Endothelial cell of umbilical vein (primary cell): ENCODE results near the gene LCN2. TPM values are rescaled to one million over a fixed set of nuclear protein-coding genes. Genes with fewer than 3 reads are reported as not detected.

Experiments
- BruUV-seq: library from RNA; stranded (reverse); fragments of 400-500 nt; replicated peaks from 2 replicates; lab custom pipeline; 2021; lab: Mats Ljungman, UMichigan
- CTCF ChIA-PET: fragments of 300-600, 350-600 bp; sonication (Branson Sonifier 250); formaldehyde crosslinking; loops from one replicate; lab custom pipeline; 2021; ENCODE audit warnings: antibody characterized with exemption, inconsistent platforms; lab: Charles Lee
- POLR2A ChIA-PET: fragments of 300-600, 350-600 bp; sonication (Branson Sonifier 250); formaldehyde crosslinking; loops from one replicate; lab custom pipeline; 2021; ENCODE audit warnings: antibody characterized with exemption, inconsistent platforms; lab: Charles Lee
- DNase-seq: peaks from one replicate; pipeline ENCODE4 v3.0.0-alpha.2; 2011; ENCODE audit warnings: low read depth, low spot score
- FAIRE-seq: peaks from 2 replicates; lab custom pipeline; 2011; peaks lifted over from hg19 to GRCh38; lab: Jason Lieb, UNC
- H2AFZ ChIP-seq: 2 replicates; pipeline ENCODE4 v1.6.0; 2012; ENCODE audit warnings: low read depth, low read length, control low read depth, inconsistent platforms
- H3K27ac ChIP-seq: 2 replicates; pipeline ENCODE4 v1.5.1; 2011; ENCODE audit warnings: low read depth, mild to moderate bottlenecking, control low read depth, low read length, moderate library complexity; ENCODE audit not compliant: insufficient read depth
- H3K27me3 ChIP-seq, 2 experiments: 2 replicates each; pipeline versions ENCODE4 v1.6.0 to v1.6.1; 2011; ENCODE audit warnings: low read length in 2 of 2, mixed read lengths in 1 of 2; ENCODE audit not compliant: control insufficient read depth in 2 of 2, insufficient read depth in 2 of 2
- H3K36me3 ChIP-seq, 2 experiments: 2 replicates in 1 of 2; 3 replicates in 1 of 2; pipeline ENCODE4 v1.5.1; 2011; ENCODE audit warnings: low read length in 2 of 2, mild to moderate bottlenecking in 1 of 2, moderate library complexity in 1 of 2; ENCODE audit not compliant: control insufficient read depth in 2 of 2, insufficient read depth in 2 of 2; ENCODE audit errors: extremely low read depth in 1 of 2
- H3K4me1 ChIP-seq: 3 replicates; pipeline ENCODE4 v1.5.1; 2011; ENCODE audit warnings: mild to moderate bottlenecking, low read length; ENCODE audit not compliant: control insufficient read depth, insufficient read depth; ENCODE audit errors: extremely low read depth
- H3K4me2 ChIP-seq: 2 replicates; pipeline ENCODE4 v1.6.1; 2011; ENCODE audit warnings: low read length, control low read depth, mixed read lengths; ENCODE audit not compliant: insufficient read depth
- H3K4me3 ChIP-seq, 3 experiments: fragments of 200-600 bp in 1 of 3; sonication (generic), shearing (Covaris generic) in 1 of 3; replicated peaks in 1 of 3; 2 replicates each; pipeline ENCODE4 v1.5.1; 2011 to 2016; ENCODE audit warnings: control low read depth in 3 of 3, low read length in 3 of 3, mild to moderate bottlenecking in 2 of 3, inconsistent platforms in 1 of 3, low read depth in 1 of 3, moderate library complexity in 1 of 3; ENCODE audit not compliant: insufficient read depth in 1 of 3
- H3K79me2 ChIP-seq: 2 replicates; pipeline ENCODE4 v1.6.0; 2012; ENCODE audit warnings: low read length, inconsistent platforms; ENCODE audit not compliant: control insufficient read depth, insufficient read depth
- H3K9ac ChIP-seq: replicated peaks from 2 replicates; pipeline ENCODE3; 2011; ENCODE audit warnings: low read length, control low read depth; ENCODE audit not compliant: insufficient read depth; ENCODE audit errors: extremely low read depth
- H3K9me1 ChIP-seq: replicated peaks from 3 replicates; pipeline ENCODE4 v1.6.0; 2011; ENCODE audit warnings: mild to moderate bottlenecking, low read length; ENCODE audit not compliant: control insufficient read depth, insufficient read depth; ENCODE audit errors: extremely low read depth
- H3K9me3 ChIP-seq: replicated peaks from 2 replicates; pipeline ENCODE4 v1.5.1; 2012; ENCODE audit warnings: low read length, inconsistent platforms; ENCODE audit not compliant: control insufficient read depth, insufficient read depth
- H4K20me1 ChIP-seq: replicated peaks from 2 replicates; pipeline ENCODE3; 2011; ENCODE audit warnings: mild to moderate bottlenecking, low read length; ENCODE audit not compliant: control insufficient read depth, insufficient read depth; ENCODE audit errors: extremely low read depth
- CTCF ChIP-seq, 2 donors: IDR thresholded peaks; 1 replicate in 1 of 2; 2 replicates in 1 of 2; pipeline ENCODE4 v1.5.1; 2011; ENCODE audit warnings: low read length in 2 of 2, mild to moderate bottlenecking in 2 of 2, moderate library complexity in 2 of 2, control low read depth in 1 of 2, inconsistent platforms in 1 of 2, low read depth in 1 of 2; ENCODE audit not compliant: insufficient read depth in 1 of 2; ENCODE audit errors: extremely low read depth in 1 of 2
- EZH2 ChIP-seq: IDR thresholded peaks from 2 replicates; pipeline ENCODE4 v1.6.1; 2012; ENCODE audit warnings: borderline replicate concordance, low read depth, mild to moderate bottlenecking, moderate library complexity, low read length, inconsistent platforms; ENCODE audit not compliant: severe bottlenecking
- FOS ChIP-seq: IDR thresholded peaks from 2 replicates; pipeline ENCODE4 v1.6.1; 2011; ENCODE audit warnings: mild to moderate bottlenecking, low read length, moderate library complexity, borderline replicate concordance; ENCODE audit not compliant: insufficient read depth
- GATA2 ChIP-seq: IDR thresholded peaks from 2 replicates; pipeline ENCODE4 v1.7.0; 2011; ENCODE audit warnings: low read depth, mild to moderate bottlenecking, moderate library complexity, mixed read lengths, low read length; ENCODE audit not compliant: insufficient read length, insufficient read depth
- JUN ChIP-seq: IDR thresholded peaks from 2 replicates; pipeline ENCODE4 v1.6.1; 2011; ENCODE audit warnings: borderline replicate concordance, low read depth; ENCODE audit not compliant: insufficient read length, insufficient read depth
- MAX ChIP-seq: IDR thresholded peaks from 2 replicates; pipeline ENCODE4 v1.6.1; 2011; ENCODE audit not compliant: insufficient read depth, insufficient read length
- MYC ChIP-seq: IDR thresholded peaks from one replicate; pipeline ENCODE4 v1.6.1; 2011; ENCODE audit warnings: mild to moderate bottlenecking, low read depth, low read length
- POLR2A ChIP-seq: IDR thresholded peaks from 2 replicates; pipeline ENCODE4 v1.6.1; 2012; ENCODE audit warnings: low read depth, mild to moderate bottlenecking, control low read depth, low read length
- POLR2AphosphoS5 ChIP-seq: IDR thresholded peaks from 2 replicates; pipeline ENCODE4 v1.6.1; 2012; ENCODE audit warnings: low read depth, mild to moderate bottlenecking, control low read depth, low read length, moderate library complexity; ENCODE audit not compliant: insufficient read depth
- dilution Hi-C: fragments of 300-500 bp; cut with MboI; formaldehyde crosslinking; loops from one replicate; pipeline ENCODE4 v1.15.0; 2019; ENCODE audit warnings: low sequenced_read_pairs; ENCODE audit not compliant: extremely low pct_ligation_motif_present
- intact Hi-C: fragments of 100-400 bp; cut with micrococcal nuclease; formaldehyde crosslinking; loops from one replicate; pipeline ENCODE4 v1.10.0; 2022
- polyA plus RNA-seq, 4 experiments: library from polyadenylated mRNA; depleted of rRNA in 3 of 4; stranded (reverse) in 3 of 4; unstranded in 1 of 4; fragments of >200 nt; gene quantifications; 2 replicates each; pipeline versions ENCODE4 v1.2.1 to v1.2.3, GENCODE V29; 2011 to 2012; ENCODE audit warnings: missing spikeins in 1 of 4
- total RNA-seq: library from RNA; stranded (reverse); gene quantifications from 2 replicates; pipeline ENCODE4 v1.2.3, GENCODE V29; 2021

LCN2 gene
- total and polyA plus RNA-seq, 2 donors (not counting 3 experiments of a cell fraction or from before 2014, with no cell fraction given), result not detected

DNA sequence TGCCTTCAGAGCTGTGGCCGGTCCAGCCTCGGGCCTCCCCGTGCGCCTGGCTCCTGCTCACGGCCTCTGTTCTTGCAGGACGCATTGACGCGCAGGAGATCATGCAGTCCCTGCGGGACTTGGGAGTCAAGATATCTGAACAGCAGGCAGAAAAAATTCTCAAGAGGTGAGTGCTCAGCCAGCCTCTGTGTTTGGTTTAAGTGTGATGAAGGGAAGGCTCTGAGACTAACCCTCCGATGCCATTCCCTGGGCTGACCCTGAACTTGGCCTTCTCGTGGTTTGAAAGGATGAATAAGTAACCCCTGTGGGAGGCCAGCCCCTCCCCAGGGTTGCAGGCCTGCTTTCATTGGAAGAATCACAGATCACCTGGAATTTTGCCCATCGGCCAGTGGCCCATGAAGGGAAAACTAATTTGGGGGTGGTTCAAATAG lies 48.0 kb upstream of the LCN2 start:
- TF ChIP-seq CTCF (IDR thresholded peaks at IDR 0.05; ENCODE audit: extremely low read depth in 1 of 2, insufficient read depth in 1 of 2, low read depth in 1 of 2, low read length in 2 of 2) (no peak), MAX (no peak), FOS (no peak), EZH2 (no peak), MYC (no peak), GATA2 (no peak), JUN (no peak), POLR2A (no peak), POLR2AphosphoS5 (no peak)
- Histone ChIP-seq H3K27me3 (no peaks in the 10 kb centered on the region), H3K27ac (no peak overlapping the region), H3K9me3 (no peaks in the 10 kb centered on the region), H3K9ac (no peak overlapping the region), H3K79me2 (peaks cover 32% of the 10 kb centered on the region), H2AFZ (no peak overlapping the region), H3K36me3 (peaks cover 11 to 33% of the 10 kb centered on the region in 2 experiments), H3K4me1 (peaks cover 30% of the 10 kb centered on the region), H3K4me2 (no peak overlapping the region), H3K4me3 (no peak overlapping the region), H3K9me1 (no peaks in the 10 kb centered on the region), H4K20me1 (no peaks in the 10 kb centered on the region)
- DNase-seq, result no peak
- CTCF ChIA-PET, result interaction anchor here (4.9 kb wide), 1 partner anchor 17 kb away, joined by 56 read pairs; no protein-coding TSS in a partner anchor
- no peak for FAIRE-seq
- POLR2A ChIA-PET, result no interaction called here
- dilution Hi-C loops (no loop called here), intact Hi-C loops (no loop called here)
- no TSS peak for BruUV-seq
